Pancreas (tissue), 10 donors: ENCODE data around the gene SLC16A10. TPM values are rescaled to one million over a fixed set of nuclear protein-coding genes. Genes with fewer than 3 reads are reported as not detected.

Experiments
- ATAC-seq, 4 donors: fragments of 200-7000 bp; cut with Tn5 transposase; one replicate each; pipeline versions ENCODE4 v1.8.0 to v1.9.1; 2020; ENCODE audit warnings: mild to moderate bottlenecking in 4 of 4, moderate library complexity in 4 of 4
- DNase-seq, 6 donors: peaks; one replicate each; pipeline ENCODE4 v3.0.0-alpha.2; 2020
- FAIRE-seq: peaks from 2 replicates; lab custom pipeline; 2012; peaks lifted over from hg19 to GRCh38; lab: Jason Lieb, UNC
- H3K27ac ChIP-seq, 4 donors: fragments of 200-600 bp; sonication (generic); 1 replicate in 3 of 4; 2 replicates in 1 of 4; pipeline versions ENCODE4 v1.5.0 to v1.8.0; 2020
- H3K27me3 ChIP-seq, 4 donors: fragments of 200-600 bp; one replicate each; pipeline ENCODE4 v1.8.0; 2021
- H3K36me3 ChIP-seq, 3 donors: fragments of 200-600 bp; sonication (generic) in 1 of 3; one replicate each; pipeline versions ENCODE4 v1.5.0 to v1.8.0; 2020 to 2021
- H3K4me1 ChIP-seq, 3 donors: fragments of 200-600 bp; one replicate each; pipeline ENCODE4 v1.8.0; 2021
- H3K4me3 ChIP-seq, 4 donors: fragments of 200-600 bp; sonication (generic) in 2 of 4; one replicate each; pipeline versions ENCODE4 v1.5.0 to v1.8.0; 2020 to 2021
- H3K9me3 ChIP-seq, 4 donors: fragments of 200-600 bp; one replicate each; pipeline ENCODE4 v1.8.0; 2021
- CTCF ChIP-seq, 4 donors: fragments of 200-600 bp; sonication (generic) in 3 of 4; IDR thresholded peaks; one replicate each; pipeline versions ENCODE4 v1.5.0 to v1.8.0; 2021; ENCODE audit warnings: antibody characterized with exemption in 4 of 4
- WGBS, 2 donors: extraction: QIAGEN DNeasy Blood & Tissue Kit; methylation state at CpG; one replicate each; pipeline ENCODE4 v1.1.7; 2013; 5-methylcytosine and 5-hydroxymethylcytosine counted together
- intact Hi-C, 3 donors: fragments of 100-400 bp; cut with DNase I; formaldehyde crosslinking; loops; one replicate each; pipeline versions ENCODE4 v1.11.1 to v1.14.2; 2022
- polyA plus RNA-seq, 2 donors: library from polyadenylated mRNA; stranded (reverse); fragments of 200-250 nt; gene quantifications; one replicate each; pipeline ENCODE4 v1.2.3, GENCODE V29; 2013
- total RNA-seq, 6 donors: library from RNA; stranded (reverse); fragmentation: NEBNext Ultra II Directional in 4 of 6; extraction: Animal tissue kit (Norgen Biotek cat#: 25700) in 4 of 6; gene quantifications; one replicate each; pipeline versions ENCODE4 v1.2.1 to v1.2.4, GENCODE V29; 2021 to 2023
- donor health status: healthy with polysubstance abuse.
- donor health status: DM: no; HTN: no; CAD: no; lungs with moderate emphysema.
- donor health status: DM: no; HTN: no; CAD: no.
- donor health status: control.
- donor health status: control.
- donor health status: Bipolar disorder and iron deficiency.
- donor health status: DM: yes; HTN: yes; CAD: no.
- donor health status: DM: no; HTN: no; CAD: no.
- donor health status: DM: no; HTN: no; CAD: no.
- donor health status: DM: yes; HTN: yes; CAD: no.

SLC16A10 gene
- total and polyA plus RNA-seq, 8 donors, result 5.1 to 48.8 (median 30.0) TPM

- Histone ChIP-seq H3K4me3 (no peak overlapping the region), H3K36me3 (no peaks in the 10 kb centered on the region), H3K9me3 (no peaks in the 10 kb centered on the region), H3K27ac (no peak overlapping the region), H3K4me1 (peaks cover 0 to 8% (median 5%) of the 10 kb centered on the region in 3 donors), H3K27me3 (no peaks in the 10 kb centered on the region)
- WGBS, 2 donors, result 91 to 92% methylated on average over 4 of the region's 4 CpGs
- ATAC-seq (no peak), FAIRE-seq (no peak), DNase-seq (no peak)
- intact Hi-C loops, result no loop called here
- TF ChIP-seq CTCF (IDR thresholded peaks at IDR 0.05), result no peak
Measured at GRCh38 chr6:111231090-111231459, 143.8 kb downstream of the SLC16A10 start.

- FAIRE-seq (no peak), ATAC-seq (no peak), DNase-seq (no peak)
- H3K9me3 ChIP-seq, result no peaks in the 10 kb centered on the region
- no peaks in the 10 kb centered on the region for H3K27me3 ChIP-seq
- intact Hi-C loops, result no loop called here
- no peak overlapping the region for H3K4me3 ChIP-seq
- no peaks in the 10 kb centered on the region for H3K36me3 ChIP-seq
- no peak overlapping the region for H3K27ac ChIP-seq
- WGBS, 2 donors, result 90 to 92% methylated on average over 2 of the region's 2 CpGs
- no peaks in the 10 kb centered on the region for H3K4me1 ChIP-seq
- no peak for TF ChIP-seq CTCF (IDR thresholded peaks at IDR 0.05)
Measured at GRCh38 chr6:111237852-111238251, 150.5 kb downstream of the SLC16A10 start.

GRCh38 chr6:111238464-111239119 lies 151.3 kb downstream of the SLC16A10 start:
- Histone ChIP-seq H3K9me3 (no peaks in the 10 kb centered on the region), H3K4me1 (no peaks in the 10 kb centered on the region), H3K36me3 (no peaks in the 10 kb centered on the region), H3K27me3 (no peaks in the 10 kb centered on the region), H3K27ac (no peak overlapping the region), H3K4me3 (no peak overlapping the region)
- peak in 2 of 4 donors; percentile 16 to 30 for ATAC-seq
- no peak for TF ChIP-seq CTCF (IDR thresholded peaks at IDR 0.05)
- intact Hi-C loops, result no loop called here
- no peak for DNase-seq
- no peak for FAIRE-seq
- WGBS, 2 donors, result 69 to 80% methylated on average over 4 of the region's 4 CpGs

GRCh38 chr6:111239461-111239860 lies 152.2 kb downstream of the SLC16A10 start:
- intact Hi-C loops, result no loop called here
- FAIRE-seq (no peak), ATAC-seq (no peak), DNase-seq (no peak)
- Histone ChIP-seq H3K36me3 (no peaks in the 10 kb centered on the region), H3K4me3 (no peak overlapping the region), H3K27me3 (no peaks in the 10 kb centered on the region), H3K4me1 (no peaks in the 10 kb centered on the region), H3K9me3 (no peaks in the 10 kb centered on the region), H3K27ac (no peak overlapping the region)
- no peak for TF ChIP-seq CTCF (IDR thresholded peaks at IDR 0.05)
- 49 to 76% methylated on average over 4 of the region's 4 CpGs for WGBS, 2 donors

GRCh38 chr6:111242452-111242851 lies 155.1 kb downstream of the SLC16A10 start:
- ATAC-seq (no peak), DNase-seq (no peak), FAIRE-seq (no peak)
- intact Hi-C loops, result no loop called here
- Histone ChIP-seq H3K9me3 (no peaks in the 10 kb centered on the region), H3K4me3 (no peak overlapping the region), H3K36me3 (no peaks in the 10 kb centered on the region), H3K4me1 (no peaks in the 10 kb centered on the region), H3K27ac (no peak overlapping the region), H3K27me3 (no peaks in the 10 kb centered on the region)
- 87 to 92% methylated on average over 5 of the region's 5 CpGs for WGBS, 2 donors
- TF ChIP-seq CTCF (IDR thresholded peaks at IDR 0.05), result no peak
